Tibial nerve (tissue), 4 donors: Measurements from ENCODE around the gene EXOC1. TPM values are rescaled to one million over a fixed set of nuclear protein-coding genes. Genes with fewer than 3 reads are reported as not detected.

Experiments used
- DNase-seq, 2 donors: peaks; one replicate each; pipeline ENCODE4 v3.0.0-alpha.2; 2019; ENCODE audit warnings: low spot score in 2 of 2
- H3K27ac ChIP-seq, 4 donors: fragments of 200-600 bp; sonication (generic) in 3 of 4; one replicate each; pipeline ENCODE4 v1.5.1; 2017 to 2019; ENCODE audit warnings: mild to moderate bottlenecking in 1 of 4
- H3K27me3 ChIP-seq, 2 donors: fragments of 200-600 bp; sonication (generic) in 1 of 2; one replicate each; pipeline versions ENCODE4 v1.5.1 to v1.6.0; 2017 to 2019
- H3K36me3 ChIP-seq, 3 donors: fragments of 200-600 bp; sonication (generic); one replicate each; pipeline ENCODE4 v1.5.1; 2018 to 2019
- H3K4me1 ChIP-seq, 4 donors: fragments of 200-600 bp; sonication (generic) in 3 of 4; one replicate each; pipeline ENCODE4 v1.5.1; 2017 to 2019
- H3K4me3 ChIP-seq, 4 donors: fragments of 200-600 bp; sonication (generic) in 3 of 4; one replicate each; pipeline ENCODE4 v1.5.1; 2017 to 2019; ENCODE audit warnings: mild to moderate bottlenecking in 1 of 4, moderate library complexity in 1 of 4
- H3K9me3 ChIP-seq, 4 donors: fragments of 200-600 bp; sonication (generic) in 3 of 4; one replicate each; pipeline ENCODE4 v1.5.1; 2017 to 2019
- CTCF ChIP-seq, 5 experiments: fragments of 200-600 bp in 3 of 5; fragments of 450-650 bp in 2 of 5; sonication (generic) in 3 of 5; IDR thresholded peaks; one replicate each; pipeline ENCODE4 v1.5.1; 2016 to 2019; ENCODE audit warnings: antibody characterized with exemption in 5 of 5, mild to moderate bottlenecking in 3 of 5, moderate library complexity in 2 of 5
- EP300 ChIP-seq, 2 donors: sonication (generic); formaldehyde crosslinking; IDR thresholded peaks; one replicate each; pipeline ENCODE4 v1.6.1; 2017; ENCODE audit warnings: antibody characterized with exemption in 2 of 2, mild to moderate bottlenecking in 1 of 2
- POLR2A ChIP-seq, 2 donors: fragments of 450-650 bp; IDR thresholded peaks; one replicate each; pipeline ENCODE4 v1.6.1; 2017; ENCODE audit warnings: antibody characterized with exemption in 2 of 2, mild to moderate bottlenecking in 2 of 2, moderate library complexity in 2 of 2
- WGBS, 2 donors: methylation state at CpG; one replicate each; pipeline ENCODE4 v1.1.5; 2018; 5-methylcytosine and 5-hydroxymethylcytosine counted together
- total RNA-seq, 4 donors: library from RNA; depleted of rRNA; stranded (reverse); fragments of >200 nt; gene quantifications; one replicate each; pipeline ENCODE4 v1.1.0, GENCODE V29; 2016

EXOC1 gene
- total RNA-seq, 4 donors from 2014 or later: 32.9 to 49.4 (median 41.4) TPM

GRCh38 chr4:55902677-55903076, 49.2 kb downstream of the EXOC1 start:
- no peaks in the 10 kb centered on the region for H3K4me1 ChIP-seq
- H3K27me3 ChIP-seq: no peaks in the 10 kb centered on the region
- DNase-seq: no peak
- H3K27ac ChIP-seq: no peak overlapping the region
- H3K4me3 ChIP-seq: no peak overlapping the region
- TF ChIP-seq POLR2A (IDR thresholded peaks at IDR 0.05): no peak
- TF ChIP-seq EP300 (IDR thresholded peaks at IDR 0.05): no peak
- 93 to 99% methylated on average over 4 of the region's 4 CpGs for WGBS, 2 donors
- peaks cover 0 to 83% (median 0%) of the 10 kb centered on the region in 3 donors for H3K36me3 ChIP-seq
- H3K9me3 ChIP-seq: no peaks in the 10 kb centered on the region

GRCh38 chr4:55903577-55903976, 50.1 kb downstream of the EXOC1 start:
- Histone ChIP-seq H3K4me3 (no peak overlapping the region), H3K27ac (no peak overlapping the region), H3K9me3 (no peaks in the 10 kb centered on the region), H3K36me3 (peaks cover 0 to 81% (median 0%) of the 10 kb centered on the region in 3 donors), H3K4me1 (no peaks in the 10 kb centered on the region), H3K27me3 (no peaks in the 10 kb centered on the region)
- TF ChIP-seq CTCF (IDR thresholded peaks at IDR 0.05) (no peak), POLR2A (IDR thresholded peaks at IDR 0.05) (no peak), EP300 (IDR thresholded peaks at IDR 0.05) (no peak)
- DNase-seq: no peak

GRCh38 chr4:55904576-55904975, 51.1 kb downstream of the EXOC1 start:
- DNase-seq: no peak
- Histone ChIP-seq H3K27me3 (no peaks in the 10 kb centered on the region), H3K9me3 (no peaks in the 10 kb centered on the region), H3K4me1 (no peaks in the 10 kb centered on the region), H3K4me3 (no peak overlapping the region), H3K36me3 (peaks cover 0 to 72% (median 0%) of the 10 kb centered on the region in 3 donors), H3K27ac (no peak overlapping the region)
- no peak for TF ChIP-seq EP300 (IDR thresholded peaks at IDR 0.05)
- no peak for TF ChIP-seq CTCF (IDR thresholded peaks at IDR 0.05)
- TF ChIP-seq POLR2A (IDR thresholded peaks at IDR 0.05): no peak

- Histone ChIP-seq H3K27ac (no peak overlapping the region), H3K9me3 (no peaks in the 10 kb centered on the region), H3K36me3 (peaks cover 0 to 55% (median 0%) of the 10 kb centered on the region in 3 donors), H3K4me1 (no peaks in the 10 kb centered on the region), H3K4me3 (no peak overlapping the region), H3K27me3 (no peaks in the 10 kb centered on the region)
- WGBS, 2 donors: 75 to 77% methylated on average over 6 of the region's 6 CpGs
- no peak for DNase-seq
- no peak for TF ChIP-seq CTCF (IDR thresholded peaks at IDR 0.05)
- TF ChIP-seq EP300 (IDR thresholded peaks at IDR 0.05): no peak
- TF ChIP-seq POLR2A (IDR thresholded peaks at IDR 0.05): no peak
These were observed 52.9 kb downstream of the EXOC1 start for GRCh38 chr4:55906323-55906722.

- Histone ChIP-seq H3K4me1 (no peaks in the 10 kb centered on the region), H3K9me3 (no peaks in the 10 kb centered on the region), H3K27me3 (no peaks in the 10 kb centered on the region), H3K27ac (no peak overlapping the region), H3K36me3 (peaks cover 0 to 53% (median 0%) of the 10 kb centered on the region in 3 donors), H3K4me3 (no peak overlapping the region)
- no peak for TF ChIP-seq EP300 (IDR thresholded peaks at IDR 0.05)
- no peak for DNase-seq
- WGBS, 2 donors: 75 to 81% methylated on average over 3 of the region's 3 CpGs
These were observed 53.5 kb downstream of the EXOC1 start for GRCh38 chr4:55906989-55907388.

- TF ChIP-seq EP300 (IDR thresholded peaks at IDR 0.05) (no peak), CTCF (IDR thresholded peaks at IDR 0.05) (no peak), POLR2A (IDR thresholded peaks at IDR 0.05) (no peak)
- H3K36me3 ChIP-seq: peaks cover 0 to 48% (median 0%) of the 10 kb centered on the region in 3 donors
- H3K9me3 ChIP-seq: no peaks in the 10 kb centered on the region
- H3K4me1 ChIP-seq: no peaks in the 10 kb centered on the region
- no peak for DNase-seq
- no peaks in the 10 kb centered on the region for H3K27me3 ChIP-seq
- no peak overlapping the region for H3K4me3 ChIP-seq
- no peak overlapping the region for H3K27ac ChIP-seq
These were observed 54.0 kb downstream of the EXOC1 start for GRCh38 chr4:55907469-55907868.
